SK-N-SH (cell line): ENCODE results near the gene CYB561D2.

Experiments
- CTCF ChIP-seq: fragments of 200-600 bp; sonication (generic); IDR thresholded peaks from 2 replicates; pipeline ENCODE4 v1.6.1; 2017; ENCODE audit warnings: antibody characterized with exemption, mild to moderate bottlenecking, moderate library complexity
- ELF1 ChIP-seq: IDR thresholded peaks from 2 replicates; pipeline ENCODE4 v1.4.0; 2012
- EP300 ChIP-seq, 2 experiments: IDR thresholded peaks; 2 replicates each; pipeline versions ENCODE4 v1.4.0 to v1.6.1; 2012; ENCODE audit warnings: borderline replicate concordance in 1 of 2, low read depth in 1 of 2, low read length in 1 of 2
- IRF3 ChIP-seq: fragments of 150-350 bp; IDR thresholded peaks from 2 replicates; pipeline ENCODE4 v1.6.1; 2016; ENCODE audit warnings: mild to moderate bottlenecking, low read depth, low read length
- MAX ChIP-seq: IDR thresholded peaks from 2 replicates; pipeline ENCODE4 v1.4.0; 2012; ENCODE audit warnings: low read depth
- RAD21 ChIP-seq: IDR thresholded peaks from 2 replicates; pipeline ENCODE4 v1.6.1; 2012; ENCODE audit warnings: mild to moderate bottlenecking, low read length
- TAF1 ChIP-seq: IDR thresholded peaks from 2 replicates; pipeline ENCODE4 v1.6.1; 2012; ENCODE audit warnings: low read depth, mild to moderate bottlenecking, low read length, moderate library complexity, borderline replicate concordance
- USF2 ChIP-seq: fragments of 150-350 bp; IDR thresholded peaks from 2 replicates; pipeline ENCODE4 v1.6.1; 2017; ENCODE audit warnings: antibody characterized with exemption, low read length, low read depth, borderline replicate concordance
- YY1 ChIP-seq: IDR thresholded peaks from 2 replicates; pipeline ENCODE4 v1.4.0; 2012; ENCODE audit warnings: low read depth, mild to moderate bottlenecking
- ZBTB33 ChIP-seq: IDR thresholded peaks from 2 replicates; pipeline ENCODE4 v1.4.0; 2012; ENCODE audit warnings: low read depth, borderline replicate concordance

- TF ChIP-seq EP300 (IDR thresholded peaks at IDR 0.05; ENCODE audit: borderline replicate concordance in 1 of 2, low read depth in 1 of 2, low read length in 1 of 2) (no peak), IRF3 (no peak), TAF1 (no peak), YY1 (no peak), CTCF (no peak), RAD21 (no peak), ZBTB33 (no peak), MAX (no peak), USF2 (no peak), ELF1 (no peak)
Observed at GRCh38 chr3:50316657-50317242, 33.9 kb upstream of the CYB561D2 start.
